K562 (cell line): ENCODE measurements around the gene TSPAN1. TPM values are rescaled to one million over a fixed set of nuclear protein-coding genes. Genes with fewer than 3 reads are reported as not detected.
A peak's percentile ranks its signal among the peaks of the same experiment; 100 is the strongest.

Experiments
- CHD2 ChIP-seq: IDR thresholded peaks from 2 replicates; pipeline ENCODE4 v1.6.1; 2011; ENCODE audit warnings: low read depth, low read length
- IRF2 ChIP-seq: sonication (generic); formaldehyde crosslinking; IDR thresholded peaks from 2 replicates; pipeline ENCODE4 v1.8.1; 2022; ENCODE audit warnings: mild to moderate bottlenecking, missing genetic modification reagents
- MTF1 ChIP-seq: fragments of 250-450 bp; sonication (Bioruptor Pico); IDR thresholded peaks from 2 replicates; pipeline ENCODE4 v1.9.0; 2021; ENCODE audit warnings: moderate library complexity, mild to moderate bottlenecking, inconsistent platforms, borderline replicate concordance
- NR1H2 ChIP-seq: sonication (generic); formaldehyde crosslinking; IDR thresholded peaks from 2 replicates; pipeline ENCODE4 v1.4.0; 2020; ENCODE audit warnings: mild to moderate bottlenecking, missing genetic modification reagents
- NR2C2 ChIP-seq, 2 experiments: fragments of 200-800 bp in 1 of 2; sonication (Bioruptor generic) in 1 of 2; sonication (generic) in 1 of 2; formaldehyde crosslinking in 1 of 2; IDR thresholded peaks; 2 replicates each; pipeline versions ENCODE4 v1.6.1 to v1.8.0; 2016 to 2022; ENCODE audit warnings: mild to moderate bottlenecking in 1 of 2, missing compliant biosample characterization in 1 of 2, missing genetic modification characterization in 1 of 2, missing genetic modification reagents in 1 of 2
- PCBP1 ChIP-seq: fragments of 200-400 bp; formaldehyde crosslinking; IDR thresholded peaks from 2 replicates; pipeline ENCODE4 v1.6.1; 2018; ENCODE audit warnings: mild to moderate bottlenecking, low read depth, low read length; ENCODE audit not compliant: poor library complexity, severe bottlenecking
- SIN3B ChIP-seq: fragments of 450-650 bp; IDR thresholded peaks from 2 replicates; pipeline ENCODE4 v1.6.1; 2017; ENCODE audit warnings: low read depth, mild to moderate bottlenecking, moderate library complexity
- SREBF1 ChIP-seq: fragments of 150-350 bp; IDR thresholded peaks from 2 replicates; pipeline ENCODE4 v1.6.1; 2014; ENCODE audit warnings: antibody characterized with exemption, low read depth, low read length, borderline replicate concordance
- THRA ChIP-seq: fragments of 450-650 bp; IDR thresholded peaks from 2 replicates; pipeline ENCODE4 v1.6.1; 2017; ENCODE audit warnings: mild to moderate bottlenecking, moderate library complexity
- ZFP91 ChIP-seq: sonication (generic); formaldehyde crosslinking; IDR thresholded peaks from 2 replicates; pipeline ENCODE4 v1.8.0; 2022; ENCODE audit warnings: mild to moderate bottlenecking, missing genetic modification reagents
- ZNF407 ChIP-seq: fragments of 450-650 bp; IDR thresholded peaks from 2 replicates; pipeline ENCODE4 v1.6.1; 2016; ENCODE audit warnings: low read depth
- ZNF561 ChIP-seq: fragments of 450-650 bp; formaldehyde crosslinking; conservative IDR thresholded peaks from 2 replicates; pipeline ENCODE4 v1.4.0; 2020; ENCODE audit warnings: mild to moderate bottlenecking, moderate library complexity
- polyA plus RNA-seq, 8 experiments: library from polyadenylated mRNA; depleted of rRNA in 4 of 8; stranded (reverse) in 5 of 8; unstranded in 3 of 8; fragments of >200 nt; fragmentation: Nextera tagmentation in 2 of 8; fragmentation: Illumina TruSeq in 1 of 8; extraction: Ambion mirVana in 2 of 8; extraction: Trizol in 1 of 8; gene quantifications; 2 replicates each; pipeline versions ENCODE4 v1.2.1 to v1.2.3, GENCODE V29; 2011 to 2014; ENCODE audit warnings: inconsistent platforms in 1 of 8, missing spikeins in 1 of 8
- total RNA-seq, 7 experiments: library from RNA; depleted of rRNA in 6 of 7; stranded (reverse); fragments of >200 nt in 6 of 7; fragmentation: Illumina TruSeq in 2 of 7; extraction: Trizol in 2 of 7; gene quantifications; 2 replicates each; pipeline versions ENCODE4 v1.2.1 to v1.2.3, GENCODE V29; 2011 to 2021; ENCODE audit warnings: low replicate concordance in 1 of 7

TSPAN1 gene
- total and polyA plus RNA-seq, 9 of the 15 experiments (the other 6 are each of a cell fraction or from before 2014, with no cell fraction given) = 0.58 TPM; not detected in 8

- TF ChIP-seq SIN3B (0 out of 2 replicates have a peak, but pooled peaks have one; percentile 72), SREBF1 (peak; percentile 91), IRF2 (no peak), ZNF407 (no peak; the same call in 1 of the 2 replicates), THRA (no peak), NR2C2 (CRISPR knock-in tag; IDR thresholded peaks at IDR 0.05) (peak; percentile 76), NR2C2 (tag; IDR thresholded peaks at IDR 0.05) (no peak; the same call in 1 of the 2 replicates), MTF1 (CRISPR knock-in tag) (no peak), ZFP91 (no peak; the same call in 1 of the 2 replicates), PCBP1 (peak; percentile 96), ZNF561 (no peak), NR1H2 (CRISPR knock-in tag) (peak; percentile 98), CHD2 (peak; percentile 64)
Measured at GRCh38 chr1:46132529-46133180, 42.2 kb upstream of the TSPAN1 start, which contains the start of gene PIK3R3 (continued).
